GM18505 (cell line): ENCODE measurements around the gene MTHFD2.
A peak's percentile ranks its signal among the peaks of the same experiment; 100 is the strongest.

Experiments
- ATAC-seq: cut with Tn5 transposase; IDR thresholded peaks from one replicate; pipeline ENCODE4 v1.9.1; 2021; ENCODE audit not compliant: unreplicated experiment
- POLR2A ChIP-seq: IDR thresholded peaks from 4 replicates; pipeline ENCODE4 v1.6.1; 2011; ENCODE audit warnings: borderline replicate concordance; ENCODE audit not compliant: insufficient read depth, insufficient read length; ENCODE audit errors: extremely low read depth

Gene MTHFD2

DNA sequence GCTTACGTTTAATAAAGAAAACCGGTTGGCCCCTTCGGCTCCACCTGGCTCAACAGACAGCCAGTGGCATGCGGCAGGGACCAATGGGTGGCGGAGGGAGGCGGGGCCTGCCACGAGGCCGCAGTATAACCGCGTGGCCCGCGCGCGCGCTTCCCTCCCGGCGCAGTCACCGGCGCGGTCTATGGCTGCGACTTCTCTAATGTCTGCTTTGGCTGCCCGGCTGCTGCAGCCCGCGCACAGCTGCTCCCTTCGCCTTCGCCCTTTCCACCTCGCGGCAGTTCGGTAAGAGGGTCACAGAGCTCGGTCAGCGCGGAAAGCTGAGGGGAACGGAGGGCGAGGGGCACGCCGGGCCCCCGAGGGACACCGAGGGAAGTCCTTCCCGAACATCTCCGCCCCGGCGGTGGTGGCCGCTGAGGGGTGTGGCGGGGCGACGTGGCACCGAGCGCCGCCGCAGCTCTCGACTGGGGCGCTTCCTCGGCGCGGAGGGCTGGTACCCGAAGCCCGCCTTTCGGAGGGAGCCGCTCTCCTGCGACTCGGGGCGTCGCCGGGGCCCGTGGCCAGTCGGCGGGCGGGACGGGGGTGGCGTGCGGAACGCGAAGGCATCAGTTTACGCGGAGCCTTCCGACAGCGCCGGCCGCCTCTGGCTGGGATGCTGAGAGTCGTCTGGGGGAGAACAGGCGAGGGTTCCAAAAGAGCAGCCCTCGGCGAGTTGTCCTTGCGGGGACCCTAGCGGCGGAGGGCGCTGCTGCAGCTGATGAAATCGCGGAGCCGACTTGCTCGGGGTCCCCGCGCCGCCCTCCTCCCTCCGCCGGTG, at the start of gene MTHFD2:
MTHFD2 (plus strand) TSS at position 155 of the 814 bp plus-strand sequence; CDS start at position 182, 27 bp downstream.
- peak; percentile 99 for TF ChIP-seq POLR2A
- peak; percentile 84 for ATAC-seq

DNA sequence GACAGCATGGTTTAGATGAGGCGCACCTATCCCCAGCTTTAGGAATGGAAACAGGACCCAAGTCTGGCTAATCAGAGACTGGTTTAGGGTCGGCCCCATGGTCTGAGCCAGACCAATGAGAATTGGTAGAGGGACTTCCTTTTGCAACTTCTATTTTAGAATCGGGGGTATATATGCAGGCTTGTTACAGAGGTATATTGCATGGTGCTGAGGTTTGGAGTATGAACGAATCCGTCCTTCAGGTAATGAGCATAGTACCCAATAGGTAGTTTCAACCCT, 49.2 kb upstream of the MTHFD2 start:
- TF ChIP-seq POLR2A, result no peak

GRCh38 chr2:74149570-74150319, 48.7 kb upstream of the MTHFD2 start:
- TF ChIP-seq POLR2A, result peak; percentile 0
- ATAC-seq, result no peak

More for the DNA sequence above, 49.2 kb upstream of the MTHFD2 start:
- no peak for ATAC-seq

DNA sequence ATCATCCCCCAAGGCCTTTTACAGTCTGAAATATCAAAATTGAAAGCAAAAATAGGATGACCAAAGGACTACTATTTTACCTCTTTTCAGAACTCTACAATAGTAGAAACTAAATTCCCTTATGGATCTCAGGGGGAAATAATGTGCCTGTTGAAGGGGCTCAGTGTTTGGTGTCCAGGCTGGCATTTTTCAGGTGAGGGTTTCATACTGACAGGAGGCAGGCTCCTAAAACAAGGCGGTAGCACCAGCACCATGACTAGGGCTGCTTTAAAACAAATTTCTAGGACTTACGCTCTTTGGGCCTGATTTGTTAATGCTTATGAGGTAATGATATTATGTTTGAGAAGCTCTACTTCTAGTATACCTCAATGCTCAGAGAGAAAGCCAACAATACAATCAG, 45.5 kb upstream of the MTHFD2 start:
- TF ChIP-seq POLR2A, result peak; percentile 24
- no peak for ATAC-seq

GRCh38 chr2:74155830-74156229, 42.6 kb upstream of the MTHFD2 start:
- no peak for ATAC-seq
- TF ChIP-seq POLR2A, result no peak

DNA sequence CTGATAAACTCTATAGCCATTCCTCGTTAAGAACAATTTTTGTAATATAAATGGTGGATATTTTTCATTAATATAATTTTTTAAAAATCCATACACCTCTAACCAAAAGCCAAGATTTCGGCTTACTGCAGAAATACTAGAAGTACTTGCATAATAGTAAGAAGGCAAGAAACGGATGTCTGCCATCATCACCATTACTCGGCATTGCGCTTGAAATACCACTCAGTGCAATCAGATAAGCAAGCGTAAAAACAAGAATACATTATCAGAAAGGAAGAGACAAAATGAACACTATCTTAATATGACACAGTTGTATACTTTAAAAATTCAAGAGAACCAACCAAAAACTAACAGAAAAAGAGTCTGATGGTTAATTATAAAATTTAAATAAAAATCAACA, 35.5 kb upstream of the MTHFD2 start:
- no peak for TF ChIP-seq POLR2A

GRCh38 chr2:74164761-74165160, 33.7 kb upstream of the MTHFD2 start:
- no peak for TF ChIP-seq POLR2A

More for the DNA sequence above, 35.5 kb upstream of the MTHFD2 start:
- ATAC-seq, result no peak

GRCh38 chr2:74168739-74169138, 29.7 kb upstream of the MTHFD2 start:
- no peak for TF ChIP-seq POLR2A
- ATAC-seq, result no peak

More at GRCh38 chr2:74164761-74165160, 33.7 kb upstream of the MTHFD2 start:
- ATAC-seq, result no peak

GRCh38 chr2:74174909-74175308, 23.5 kb upstream of the MTHFD2 start:
- ATAC-seq, result no peak
- no peak for TF ChIP-seq POLR2A

GRCh38 chr2:74177696-74178095, 20.7 kb upstream of the MTHFD2 start:
- ATAC-seq, result no peak
- no peak for TF ChIP-seq POLR2A

DNA sequence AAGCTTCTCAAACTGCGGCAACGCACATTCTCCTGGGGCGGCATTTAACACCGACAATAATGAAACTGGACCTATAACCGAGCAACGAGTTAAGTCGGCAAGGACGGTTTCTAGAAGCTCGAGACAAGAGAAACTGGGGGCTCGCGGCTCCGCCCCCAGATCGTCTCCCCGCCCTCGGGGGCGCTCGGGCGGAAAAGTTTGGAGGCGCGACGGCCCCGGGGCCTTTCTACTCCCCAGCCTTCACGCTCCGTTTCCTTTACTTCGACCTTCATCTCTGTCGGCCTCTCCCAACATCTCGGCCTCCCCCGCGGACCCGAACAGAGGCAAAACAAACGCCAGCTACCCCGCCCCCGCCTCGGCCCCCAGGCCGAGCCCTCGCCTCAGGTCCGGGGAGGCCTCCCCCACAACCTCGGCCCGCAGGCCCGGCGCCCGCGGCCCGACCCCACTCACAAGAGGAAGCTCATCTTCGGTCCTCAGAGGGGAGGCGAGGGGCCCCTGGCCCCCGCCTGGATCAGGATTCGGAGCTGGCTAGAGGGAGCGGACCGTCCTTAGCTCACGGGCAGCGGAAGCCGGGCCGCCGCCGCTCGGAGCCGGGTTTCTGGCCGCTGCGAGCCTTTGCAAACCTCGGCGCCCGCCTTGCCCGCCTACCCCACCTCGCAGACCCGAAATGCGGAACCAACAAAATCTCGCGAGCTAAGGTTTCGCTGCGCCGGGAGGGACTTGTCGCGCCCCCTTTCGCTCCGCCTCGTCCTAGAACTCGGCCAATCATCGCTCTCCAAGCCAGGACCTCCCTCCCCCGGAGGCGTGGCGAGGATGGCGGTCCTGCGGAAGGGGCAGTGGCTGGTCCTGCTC, 20.0 kb upstream of the MTHFD2 start, which contains the start of gene MOB1A:
MOB1A (minus strand) TSS at position 669 of the 852 bp plus-strand sequence; CDS start at position 464, 205 bp downstream.
- peak; percentile 92 for TF ChIP-seq POLR2A
- ATAC-seq, result peak; percentile 76

DNA sequence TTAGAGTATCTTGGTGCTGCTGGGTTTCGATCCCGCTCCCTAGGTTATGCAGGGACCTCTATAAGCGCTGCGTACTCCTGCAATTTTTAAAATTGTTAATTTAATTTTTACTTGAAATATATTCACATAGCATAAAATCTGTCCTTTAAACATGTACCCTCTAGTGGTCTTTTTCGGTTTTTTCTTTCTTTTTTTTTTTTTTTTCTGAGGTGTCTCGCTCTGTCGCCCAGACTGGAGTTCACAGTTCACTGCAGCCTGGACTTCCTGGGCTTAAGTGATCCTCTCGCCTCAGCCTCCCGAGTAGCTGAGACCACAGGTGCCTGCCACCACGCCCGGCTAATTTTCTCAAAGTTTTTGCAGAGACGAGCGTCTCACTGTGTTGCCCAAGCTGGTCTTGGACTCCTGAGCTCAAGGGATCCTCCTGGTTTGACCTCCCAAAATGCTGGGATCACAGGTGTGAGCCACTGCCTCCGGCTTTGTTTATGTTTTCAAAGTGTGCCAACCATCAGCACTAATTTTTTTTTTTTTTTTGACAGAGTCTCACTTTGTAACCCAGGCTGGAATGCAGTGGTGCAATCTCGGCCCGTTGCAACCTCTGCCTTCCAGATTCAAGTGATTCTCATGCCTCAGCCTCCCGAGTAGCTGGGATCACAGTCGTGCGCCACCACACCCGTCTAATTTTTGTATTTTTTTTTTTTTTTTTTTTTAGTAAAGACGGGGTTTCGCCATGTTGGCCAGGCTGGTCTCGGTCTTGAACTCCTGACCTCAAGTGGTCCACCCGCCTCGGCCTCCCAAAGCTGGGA, 19.2 kb upstream of the MTHFD2 start:
- peak; percentile 1 for ATAC-seq
- no peak for TF ChIP-seq POLR2A

DNA sequence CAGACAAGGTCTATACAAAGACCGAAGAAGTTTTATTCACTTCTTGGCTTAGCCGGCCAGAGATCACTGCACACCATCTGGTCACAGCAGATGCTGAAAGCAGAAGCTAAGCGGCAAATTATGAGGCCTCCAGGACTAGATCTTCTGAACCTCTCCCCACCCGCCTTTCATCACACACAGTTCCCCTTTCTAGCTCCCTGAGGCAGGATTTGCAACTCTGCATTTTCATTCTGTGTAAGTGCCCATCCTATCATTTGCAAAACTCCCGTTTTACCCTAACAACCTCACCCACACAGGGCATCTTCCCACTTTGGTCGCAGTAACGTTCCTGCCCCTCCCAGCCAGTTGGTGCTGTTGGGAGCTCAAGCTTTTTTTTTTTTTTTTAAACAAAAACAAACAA, 16.7 kb upstream of the MTHFD2 start:
- ATAC-seq, result peak; percentile 19

DNA sequence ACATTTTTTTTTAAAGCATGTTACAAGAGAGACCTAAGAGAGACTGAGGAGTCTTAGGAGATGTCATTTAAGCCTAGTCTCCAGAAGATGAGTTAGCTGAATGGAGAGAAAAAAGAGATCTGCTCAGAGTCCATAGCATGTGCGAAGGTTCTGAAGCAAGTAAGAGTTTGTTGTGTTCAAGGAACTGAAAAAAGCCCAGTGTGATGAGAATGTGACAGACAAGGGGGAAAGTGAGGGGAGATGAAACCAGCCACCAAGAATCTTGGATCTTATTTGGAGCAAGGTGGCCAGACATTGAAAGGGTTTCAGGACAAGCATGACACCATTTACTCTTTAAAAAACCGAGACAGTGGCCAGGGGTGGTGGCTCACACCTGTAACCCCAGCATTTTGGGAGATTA, 14.5 kb upstream of the MTHFD2 start:
- ATAC-seq, result no peak

More for the DNA sequence above, 16.7 kb upstream of the MTHFD2 start:
- TF ChIP-seq POLR2A, result peak; percentile 59

More for the DNA sequence above, 14.5 kb upstream of the MTHFD2 start:
- TF ChIP-seq POLR2A, result no peak
